Thyroid gland (tissue), 4 donors: ENCODE measurements around the gene SCFD2.

ENCODE experiments used
- CTCF ChIP-seq, 6 experiments: fragments of 200-600 bp in 3 of 6; fragments of 450-650 bp in 3 of 6; sonication (generic) in 3 of 6; IDR thresholded peaks; one replicate each; pipeline ENCODE4 v1.5.1; 2016 to 2019; ENCODE audit warnings: antibody characterized with exemption in 6 of 6, mild to moderate bottlenecking in 2 of 6, inconsistent platforms in 1 of 6, moderate library complexity in 1 of 6
- POLR2A ChIP-seq, 2 donors: fragments of 450-650 bp; IDR thresholded peaks; one replicate each; pipeline ENCODE4 v1.6.1; 2017; ENCODE audit warnings: antibody characterized with exemption in 2 of 2, mild to moderate bottlenecking in 2 of 2, moderate library complexity in 1 of 2

- TF ChIP-seq CTCF (IDR thresholded peaks at IDR 0.05) = no peak
- TF ChIP-seq POLR2A (IDR thresholded peaks at IDR 0.05) = no peak
These were observed 519.4 kb downstream of the SCFD2 start for GRCh38 chr4:52846502-52846901.
